MM.1S (cell line): Measurements from ENCODE around the gene PYGB.

Experiments
- EZH2 ChIP-seq: fragments of 300-600 bp; sonication (generic); optimal IDR thresholded peaks from 2 replicates; pipeline ENCODE3; 2017; ENCODE audit warnings: low read depth, mild to moderate bottlenecking, antibody characterized with exemption, low read length, mixed read lengths
- TF ChIP-seq, protein P1 (sequence below): fragments of 300-600 bp; sonication (generic); IDR thresholded peaks from 2 replicates; pipeline ENCODE4 v1.5.1; 2016; ENCODE audit warnings: antibody characterized with exemption, low read length, mixed read lengths

DNA sequence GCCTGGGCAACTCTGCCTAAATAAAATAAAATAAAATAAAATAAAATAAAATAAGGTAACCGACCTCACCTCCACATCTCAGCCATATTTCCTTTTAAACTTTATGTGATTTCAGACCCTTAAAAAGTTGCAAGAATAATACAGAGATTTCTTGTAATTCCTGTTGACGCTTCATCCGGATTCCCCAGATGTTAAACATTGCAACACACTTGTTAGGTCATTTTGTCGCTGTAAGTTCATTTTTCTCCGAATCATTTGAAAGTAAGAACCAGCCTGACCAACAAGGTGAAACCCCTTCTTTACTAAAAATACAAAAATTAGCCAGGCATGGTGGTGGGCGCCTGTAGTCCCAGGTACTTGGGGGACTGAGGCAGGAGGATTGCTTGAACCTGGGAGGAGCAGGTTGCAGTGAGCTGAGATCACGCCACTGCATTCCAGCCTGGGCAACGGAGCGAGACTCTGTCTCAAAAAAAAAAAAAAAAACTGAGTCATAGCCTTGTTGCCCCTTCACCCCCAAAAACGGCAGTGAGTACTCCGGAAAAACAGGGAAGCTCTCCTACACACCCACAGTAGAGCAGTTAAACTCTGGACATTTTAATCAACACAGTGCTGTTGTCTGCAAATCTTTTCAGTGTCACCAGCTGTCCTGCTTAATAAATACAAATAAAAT lies 5.9 kb downstream of the PYGB start:
- TF ChIP-seq, protein P1, sequence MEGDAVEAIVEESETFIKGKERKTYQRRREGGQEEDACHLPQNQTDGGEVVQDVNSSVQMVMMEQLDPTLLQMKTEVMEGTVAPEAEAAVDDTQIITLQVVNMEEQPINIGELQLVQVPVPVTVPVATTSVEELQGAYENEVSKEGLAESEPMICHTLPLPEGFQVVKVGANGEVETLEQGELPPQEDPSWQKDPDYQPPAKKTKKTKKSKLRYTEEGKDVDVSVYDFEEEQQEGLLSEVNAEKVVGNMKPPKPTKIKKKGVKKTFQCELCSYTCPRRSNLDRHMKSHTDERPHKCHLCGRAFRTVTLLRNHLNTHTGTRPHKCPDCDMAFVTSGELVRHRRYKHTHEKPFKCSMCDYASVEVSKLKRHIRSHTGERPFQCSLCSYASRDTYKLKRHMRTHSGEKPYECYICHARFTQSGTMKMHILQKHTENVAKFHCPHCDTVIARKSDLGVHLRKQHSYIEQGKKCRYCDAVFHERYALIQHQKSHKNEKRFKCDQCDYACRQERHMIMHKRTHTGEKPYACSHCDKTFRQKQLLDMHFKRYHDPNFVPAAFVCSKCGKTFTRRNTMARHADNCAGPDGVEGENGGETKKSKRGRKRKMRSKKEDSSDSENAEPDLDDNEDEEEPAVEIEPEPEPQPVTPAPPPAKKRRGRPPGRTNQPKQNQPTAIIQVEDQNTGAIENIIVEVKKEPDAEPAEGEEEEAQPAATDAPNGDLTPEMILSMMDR = no peak
- no peak for TF ChIP-seq EZH2
